Ishikawa (cell line): Measurements from ENCODE around the gene MAD1L1.

ENCODE experiments used
- CEBPB ChIP-seq: IDR thresholded peaks from 2 replicates; pipeline ENCODE4 v1.6.1; 2012
- EGR1 ChIP-seq: IDR thresholded peaks from 2 replicates; pipeline ENCODE4 v1.6.1; 2012
- EP300 ChIP-seq: IDR thresholded peaks from 2 replicates; pipeline ENCODE4 v1.6.1; 2012; ENCODE audit warnings: borderline replicate concordance
- REST ChIP-seq: IDR thresholded peaks from 2 replicates; pipeline ENCODE4 v1.6.1; 2012; ENCODE audit warnings: low read depth, mild to moderate bottlenecking
- TCF12 ChIP-seq: IDR thresholded peaks from 2 replicates; pipeline ENCODE4 v1.6.1; 2012; ENCODE audit warnings: low read depth

GRCh38 chr7:1989049-1989860, 243.5 kb downstream of the MAD1L1 start:
- no peak for TF ChIP-seq CEBPB
- TF ChIP-seq TCF12, result no peak
- TF ChIP-seq EP300, result no peak
- no peak for TF ChIP-seq REST
- TF ChIP-seq EGR1, result no peak
